ENCODE measurements around the gene TENM3. TPM values are rescaled to one million over a fixed set of nuclear protein-coding genes. Genes with fewer than 3 reads are reported as not detected.

The TENM3 gene
- total RNA-seq, 1 experiment from 2014 or later: 0.87 TPM

DNA sequence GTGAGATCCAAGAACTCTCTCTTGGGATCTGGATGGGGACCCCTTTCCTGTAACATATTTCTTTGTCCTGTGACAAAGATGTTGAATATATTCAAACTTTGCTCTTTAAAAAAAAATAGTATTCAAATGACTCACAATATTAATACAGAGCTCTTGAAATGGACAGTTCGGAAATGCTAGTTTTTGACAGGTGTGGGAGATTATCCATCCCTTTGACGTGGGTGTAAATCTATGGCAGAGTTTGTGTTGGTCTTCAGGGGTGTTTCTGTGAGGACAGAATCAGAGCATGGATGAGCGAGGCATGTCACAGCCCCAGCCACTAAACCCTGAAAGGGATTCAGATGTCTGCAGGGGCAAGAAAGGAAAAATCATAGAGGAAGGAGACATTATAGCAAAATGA lies 25.8 kb downstream of the TENM3 start:
- H3K27ac ChIP-seq (ENCODE audit: low read length): no peak overlapping the region
- ATAC-seq (no peak), DNase-seq (no peak)
- no peaks in the 10 kb centered on the region for H3K4me1 ChIP-seq (ENCODE audit: insufficient read depth, low read length)
- H3K4me2 ChIP-seq (ENCODE audit: low read length): no peak overlapping the region
- BruUV-seq (replicated peaks): no TSS peak
- CTCF ChIA-PET: no interaction called here
- H2AFZ ChIP-seq (ENCODE audit: low read length): no peak overlapping the region
- H3K79me2 ChIP-seq (ENCODE audit: low read length): no peaks in the 10 kb centered on the region
- H3K9ac ChIP-seq (ENCODE audit: low read length): no peak overlapping the region
- H4K20me1 ChIP-seq (ENCODE audit: low read length): no peaks in the 10 kb centered on the region
- H3K36me3 ChIP-seq (ENCODE audit: low read depth, low read length): no peaks in the 10 kb centered on the region
- H3F3A ChIP-seq (ENCODE audit: low read length, unreplicated experiment): no peaks in the 10 kb centered on the region
- POLR2A ChIA-PET (ENCODE audit: unreplicated experiment): no interaction called here
- H3K9me2 ChIP-seq (replicated peaks; ENCODE audit: low read length): no peaks in the 10 kb centered on the region
- H3K9me3 ChIP-seq (ENCODE audit: low read length): no peaks in the 10 kb centered on the region
- TF ChIP-seq EZH2 (IDR thresholded peaks at IDR 0.05; ENCODE audit: low read length, unreplicated experiment) (no peak), EZH2phosphoT487 (IDR thresholded peaks at IDR 0.05; ENCODE audit: borderline replicate concordance, low read length) (no peak)
- TF ChIP-seq, protein P1, sequence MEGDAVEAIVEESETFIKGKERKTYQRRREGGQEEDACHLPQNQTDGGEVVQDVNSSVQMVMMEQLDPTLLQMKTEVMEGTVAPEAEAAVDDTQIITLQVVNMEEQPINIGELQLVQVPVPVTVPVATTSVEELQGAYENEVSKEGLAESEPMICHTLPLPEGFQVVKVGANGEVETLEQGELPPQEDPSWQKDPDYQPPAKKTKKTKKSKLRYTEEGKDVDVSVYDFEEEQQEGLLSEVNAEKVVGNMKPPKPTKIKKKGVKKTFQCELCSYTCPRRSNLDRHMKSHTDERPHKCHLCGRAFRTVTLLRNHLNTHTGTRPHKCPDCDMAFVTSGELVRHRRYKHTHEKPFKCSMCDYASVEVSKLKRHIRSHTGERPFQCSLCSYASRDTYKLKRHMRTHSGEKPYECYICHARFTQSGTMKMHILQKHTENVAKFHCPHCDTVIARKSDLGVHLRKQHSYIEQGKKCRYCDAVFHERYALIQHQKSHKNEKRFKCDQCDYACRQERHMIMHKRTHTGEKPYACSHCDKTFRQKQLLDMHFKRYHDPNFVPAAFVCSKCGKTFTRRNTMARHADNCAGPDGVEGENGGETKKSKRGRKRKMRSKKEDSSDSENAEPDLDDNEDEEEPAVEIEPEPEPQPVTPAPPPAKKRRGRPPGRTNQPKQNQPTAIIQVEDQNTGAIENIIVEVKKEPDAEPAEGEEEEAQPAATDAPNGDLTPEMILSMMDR (conservative IDR thresholded peaks at IDR 0.05; ENCODE audit: low read depth, low read length): no peak
- no peaks in the 10 kb centered on the region for H3K27me3 ChIP-seq (ENCODE audit: low read length)
- H3K4me3 ChIP-seq (ENCODE audit: low read length): no peak overlapping the region
- intact Hi-C loops (cut with micrococcal nuclease): no loop called here

DNA sequence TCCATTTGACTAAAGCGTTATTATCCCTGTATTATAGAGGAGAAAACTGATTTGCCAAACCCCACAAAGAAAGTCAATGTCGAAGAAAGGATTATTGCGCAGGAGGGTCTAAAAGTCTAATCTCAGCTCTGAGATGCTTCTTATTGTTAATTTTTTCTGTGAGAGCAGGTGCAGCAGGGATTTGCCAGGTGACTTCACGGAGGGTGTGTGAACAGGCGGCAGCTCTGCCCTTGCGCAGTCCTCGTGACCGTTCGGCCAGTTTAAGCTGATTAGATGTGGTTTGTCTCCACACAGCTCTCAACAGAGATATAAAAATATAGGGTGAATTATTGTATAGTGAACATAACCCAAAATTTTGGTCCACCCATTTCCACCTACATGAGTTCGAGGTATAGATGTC lies 28.5 kb downstream of the TENM3 start:
- POLR2A ChIA-PET (ENCODE audit: unreplicated experiment): no interaction called here
- H3K9me3 ChIP-seq (ENCODE audit: low read length): no peaks in the 10 kb centered on the region
- ATAC-seq (no peak), DNase-seq (no peak)
- no peaks in the 10 kb centered on the region for H3K9me2 ChIP-seq (replicated peaks; ENCODE audit: low read length)
- no peaks in the 10 kb centered on the region for H3K27me3 ChIP-seq (ENCODE audit: low read length)
- H3F3A ChIP-seq (ENCODE audit: low read length, unreplicated experiment): no peaks in the 10 kb centered on the region
- intact Hi-C loops (cut with micrococcal nuclease): no loop called here
- no peak for TF ChIP-seq EZH2phosphoT487 (IDR thresholded peaks at IDR 0.05; ENCODE audit: borderline replicate concordance, low read length)
- TF ChIP-seq, protein P1 (conservative IDR thresholded peaks at IDR 0.05; ENCODE audit: low read depth, low read length): no peak
- no peak for TF ChIP-seq EZH2 (IDR thresholded peaks at IDR 0.05; ENCODE audit: low read length, unreplicated experiment)
- H4K20me1 ChIP-seq (ENCODE audit: low read length): no peaks in the 10 kb centered on the region
- H3K4me2 ChIP-seq (ENCODE audit: low read length): no peak overlapping the region
- no peaks in the 10 kb centered on the region for H3K79me2 ChIP-seq (ENCODE audit: low read length)
- H2AFZ ChIP-seq (ENCODE audit: low read length): no peak overlapping the region
- BruUV-seq (replicated peaks): no TSS peak
- no peak overlapping the region for H3K9ac ChIP-seq (ENCODE audit: low read length)
- no peak overlapping the region for H3K27ac ChIP-seq (ENCODE audit: low read length)
- H3K36me3 ChIP-seq (ENCODE audit: low read depth, low read length): no peaks in the 10 kb centered on the region
- no peaks in the 10 kb centered on the region for H3K4me1 ChIP-seq (ENCODE audit: insufficient read depth, low read length)
- CTCF ChIA-PET: no interaction called here
- no peak overlapping the region for H3K4me3 ChIP-seq (ENCODE audit: low read length)

DNA sequence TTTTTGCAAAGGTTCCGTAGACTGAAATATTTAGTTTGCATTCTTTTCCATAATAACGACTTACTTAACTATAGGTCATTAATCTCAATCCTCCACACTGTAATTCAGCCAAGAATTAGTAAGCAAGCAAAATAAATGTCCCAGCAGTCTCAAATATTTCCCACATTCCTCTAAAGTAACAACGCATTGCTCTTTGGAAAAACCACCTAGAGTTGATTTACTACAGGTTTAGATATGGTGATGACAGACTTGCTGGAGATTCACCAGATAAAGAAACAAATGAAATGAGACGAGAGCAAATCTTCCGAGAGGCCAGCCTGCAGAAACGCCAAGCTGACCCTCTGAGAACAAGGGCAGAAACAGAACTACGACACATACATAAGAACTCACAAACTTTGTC lies 28.9 kb downstream of the TENM3 start:
- Histone ChIP-seq H3K27ac (ENCODE audit: low read length) (no peak overlapping the region), H3F3A (ENCODE audit: low read length, unreplicated experiment) (no peaks in the 10 kb centered on the region), H3K4me1 (ENCODE audit: insufficient read depth, low read length) (no peaks in the 10 kb centered on the region), H3K36me3 (ENCODE audit: low read depth, low read length) (no peaks in the 10 kb centered on the region), H3K27me3 (ENCODE audit: low read length) (no peaks in the 10 kb centered on the region), H3K79me2 (ENCODE audit: low read length) (no peaks in the 10 kb centered on the region), H2AFZ (ENCODE audit: low read length) (no peak overlapping the region), H3K4me2 (ENCODE audit: low read length) (no peak overlapping the region), H3K9me3 (ENCODE audit: low read length) (no peaks in the 10 kb centered on the region), H4K20me1 (ENCODE audit: low read length) (no peaks in the 10 kb centered on the region), H3K4me3 (ENCODE audit: low read length) (no peak overlapping the region), H3K9ac (ENCODE audit: low read length) (no peak overlapping the region), H3K9me2 (replicated peaks; ENCODE audit: low read length) (no peaks in the 10 kb centered on the region)
- DNase-seq (no peak), ATAC-seq (no peak)
- BruUV-seq (replicated peaks): no TSS peak
- intact Hi-C loops (cut with micrococcal nuclease): no loop called here
- TF ChIP-seq EZH2phosphoT487 (IDR thresholded peaks at IDR 0.05; ENCODE audit: borderline replicate concordance, low read length): no peak
- no peak for TF ChIP-seq EZH2 (IDR thresholded peaks at IDR 0.05; ENCODE audit: low read length, unreplicated experiment)
- TF ChIP-seq, protein P1 (conservative IDR thresholded peaks at IDR 0.05; ENCODE audit: low read depth, low read length): no peak
- ChIA-PET POLR2A (ENCODE audit: unreplicated experiment) (no interaction called here), CTCF (no interaction called here)
